ENCODE measurements around the gene CADM2. TPM values are rescaled to one million over a fixed set of nuclear protein-coding genes. Genes with fewer than 3 reads are reported as not detected.

Gene CADM2
- total and polyA plus RNA-seq, 3 donors from 2014 or later: 1.3 to 4.0 (median 2.7) TPM

DNA sequence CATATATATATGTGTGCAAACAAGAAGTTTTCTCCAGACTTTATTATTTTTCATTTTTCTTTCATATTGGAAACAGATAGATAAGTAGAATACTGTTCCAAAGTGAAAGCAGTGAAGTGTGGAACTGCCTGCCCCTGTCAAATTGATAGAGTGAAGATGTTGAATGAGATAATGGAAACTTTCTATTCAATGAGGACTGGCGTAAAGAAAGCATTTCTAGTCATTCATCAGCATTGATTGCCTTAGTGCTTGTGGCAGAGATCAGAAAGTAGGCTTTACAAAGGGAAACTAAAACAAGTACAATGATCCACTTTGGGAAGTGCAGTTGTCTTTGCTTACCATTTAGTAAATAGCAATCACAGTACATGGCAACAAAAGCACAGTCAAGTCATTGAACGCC, 300.0 kb downstream of the CADM2 start:
- WGBS, 2 donors: 91 to 96% methylated on average over 2 of the region's 2 CpGs
- no peaks in the 10 kb centered on the region for H3K4me1 ChIP-seq
- H3K27me3 ChIP-seq: no peaks in the 10 kb centered on the region
- no peak overlapping the region for H3K27ac ChIP-seq
- TF ChIP-seq POLR2A (IDR thresholded peaks at IDR 0.05): no peak
- TF ChIP-seq, protein P1, sequence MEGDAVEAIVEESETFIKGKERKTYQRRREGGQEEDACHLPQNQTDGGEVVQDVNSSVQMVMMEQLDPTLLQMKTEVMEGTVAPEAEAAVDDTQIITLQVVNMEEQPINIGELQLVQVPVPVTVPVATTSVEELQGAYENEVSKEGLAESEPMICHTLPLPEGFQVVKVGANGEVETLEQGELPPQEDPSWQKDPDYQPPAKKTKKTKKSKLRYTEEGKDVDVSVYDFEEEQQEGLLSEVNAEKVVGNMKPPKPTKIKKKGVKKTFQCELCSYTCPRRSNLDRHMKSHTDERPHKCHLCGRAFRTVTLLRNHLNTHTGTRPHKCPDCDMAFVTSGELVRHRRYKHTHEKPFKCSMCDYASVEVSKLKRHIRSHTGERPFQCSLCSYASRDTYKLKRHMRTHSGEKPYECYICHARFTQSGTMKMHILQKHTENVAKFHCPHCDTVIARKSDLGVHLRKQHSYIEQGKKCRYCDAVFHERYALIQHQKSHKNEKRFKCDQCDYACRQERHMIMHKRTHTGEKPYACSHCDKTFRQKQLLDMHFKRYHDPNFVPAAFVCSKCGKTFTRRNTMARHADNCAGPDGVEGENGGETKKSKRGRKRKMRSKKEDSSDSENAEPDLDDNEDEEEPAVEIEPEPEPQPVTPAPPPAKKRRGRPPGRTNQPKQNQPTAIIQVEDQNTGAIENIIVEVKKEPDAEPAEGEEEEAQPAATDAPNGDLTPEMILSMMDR (IDR thresholded peaks at IDR 0.05): no peak
- H3K36me3 ChIP-seq (ENCODE audit: low read depth, missing control alignments): no peaks in the 10 kb centered on the region
- intact Hi-C loops (cut with DNase I; ENCODE audit: low total_unique reads): no loop called here
- no peak overlapping the region for H3K4me3 ChIP-seq
- DNase-seq: no peak
- H3K9me3 ChIP-seq: no peaks in the 10 kb centered on the region

DNA sequence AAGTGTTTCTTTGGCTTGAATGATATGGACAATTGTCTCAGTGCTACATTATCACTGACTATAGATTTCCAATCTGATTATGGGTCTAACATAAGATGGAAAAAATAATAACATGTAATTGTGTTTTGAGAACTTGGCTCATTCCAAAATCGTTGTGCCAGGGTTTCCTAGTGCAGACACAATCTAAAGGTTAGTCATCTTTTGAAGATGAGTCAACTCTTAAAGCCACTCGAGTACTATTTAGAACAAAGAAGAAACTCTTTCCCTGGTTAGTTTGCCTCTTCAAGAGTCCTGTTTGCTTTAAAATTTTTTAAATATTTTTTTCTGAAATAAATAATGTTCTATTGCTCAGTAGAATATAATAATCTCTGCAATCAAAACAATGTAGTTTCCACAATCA, 301.0 kb downstream of the CADM2 start:
- Histone ChIP-seq H3K4me1 (no peaks in the 10 kb centered on the region), H3K27ac (no peak overlapping the region), H3K4me3 (no peak overlapping the region), H3K27me3 (no peaks in the 10 kb centered on the region), H3K9me3 (no peaks in the 10 kb centered on the region), H3K36me3 (ENCODE audit: low read depth, missing control alignments) (no peaks in the 10 kb centered on the region)
- WGBS, 2 donors: 73 to 88% methylated on average over 2 of the region's 2 CpGs
- DNase-seq: no peak
- intact Hi-C loops (cut with DNase I; ENCODE audit: low total_unique reads): no loop called here
- TF ChIP-seq POLR2A (IDR thresholded peaks at IDR 0.05): no peak
- TF ChIP-seq, protein P1 (IDR thresholded peaks at IDR 0.05): no peak

DNA sequence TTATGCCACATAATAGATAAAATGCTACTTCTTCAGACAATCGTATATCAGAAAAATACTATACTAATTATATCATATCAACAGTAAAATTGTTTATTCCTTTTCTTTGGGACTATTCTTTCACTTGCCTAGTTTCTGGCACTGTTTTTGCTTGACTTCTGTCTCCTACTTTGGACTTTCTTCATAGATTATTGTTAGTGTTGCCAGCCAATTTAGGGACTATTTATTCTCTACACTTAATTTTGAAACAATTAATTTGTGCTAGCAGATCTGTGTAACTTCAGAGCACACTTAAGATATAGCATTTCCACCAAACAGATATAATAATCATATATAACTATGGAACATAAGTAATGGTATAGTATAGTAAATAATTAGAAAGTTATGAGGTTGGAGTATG, 305.6 kb downstream of the CADM2 start:
- H3K27me3 ChIP-seq: no peaks in the 10 kb centered on the region
- no peak overlapping the region for H3K4me3 ChIP-seq
- no peaks in the 10 kb centered on the region for H3K9me3 ChIP-seq
- H3K36me3 ChIP-seq (ENCODE audit: low read depth, missing control alignments): no peaks in the 10 kb centered on the region
- 59 to 78% methylated on average over 1 of the region's 1 CpG for WGBS, 2 donors
- no peak for DNase-seq
- TF ChIP-seq POLR2A (IDR thresholded peaks at IDR 0.05): no peak
- TF ChIP-seq, protein P1 (IDR thresholded peaks at IDR 0.05): no peak
- no peaks in the 10 kb centered on the region for H3K4me1 ChIP-seq
- intact Hi-C loops (cut with DNase I; ENCODE audit: low total_unique reads): no loop called here
- no peak overlapping the region for H3K27ac ChIP-seq

DNA sequence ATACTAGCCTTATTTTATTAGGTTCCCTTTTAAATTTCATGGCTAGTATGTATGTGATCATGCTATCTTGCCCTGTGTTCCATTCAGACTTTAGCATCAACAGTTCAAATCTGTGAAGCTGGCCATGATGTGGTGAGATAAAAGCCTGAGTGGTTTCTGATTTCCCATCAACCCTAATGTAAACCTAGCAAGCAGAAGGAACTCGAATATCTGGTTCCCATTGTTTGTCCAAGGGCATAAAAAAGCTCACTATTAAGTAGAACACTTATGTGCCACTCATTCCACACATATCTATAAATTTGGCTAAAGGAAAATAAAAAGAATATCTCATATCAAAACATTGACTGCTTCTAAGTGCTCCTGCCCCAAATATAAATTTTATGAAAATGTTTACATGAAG, 311.7 kb downstream of the CADM2 start:
- Histone ChIP-seq H3K36me3 (ENCODE audit: low read depth, missing control alignments) (no peaks in the 10 kb centered on the region), H3K4me1 (no peaks in the 10 kb centered on the region), H3K27ac (no peak overlapping the region), H3K27me3 (no peaks in the 10 kb centered on the region), H3K4me3 (no peak overlapping the region), H3K9me3 (no peaks in the 10 kb centered on the region)
- intact Hi-C loops (cut with DNase I; ENCODE audit: low total_unique reads): no loop called here
- 58 to 68% methylated on average over 1 of the region's 1 CpG for WGBS, 2 donors
- no peak for DNase-seq
- TF ChIP-seq, protein P1 (IDR thresholded peaks at IDR 0.05): no peak

DNA sequence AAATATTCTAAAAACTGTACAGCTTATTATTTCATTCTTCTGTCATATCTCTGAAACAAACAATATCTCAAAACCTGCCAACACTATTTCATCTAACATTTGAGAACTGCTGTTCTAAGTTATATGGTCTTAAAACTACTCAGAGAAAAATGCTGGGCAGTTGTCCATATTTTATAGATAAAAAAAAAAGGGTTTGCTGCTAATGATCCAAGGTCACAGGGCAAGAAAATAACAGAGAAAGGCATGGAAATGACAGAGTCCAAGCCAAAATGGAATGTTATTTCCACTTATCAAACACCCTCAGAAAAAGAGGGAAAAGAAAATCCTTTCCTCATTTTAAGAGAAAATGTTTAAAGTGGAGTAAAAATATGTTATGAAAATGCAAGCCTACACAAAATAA, 313.1 kb downstream of the CADM2 start:
- Histone ChIP-seq H3K4me3 (no peak overlapping the region), H3K4me1 (no peaks in the 10 kb centered on the region), H3K27ac (no peak overlapping the region), H3K27me3 (no peaks in the 10 kb centered on the region), H3K36me3 (ENCODE audit: low read depth, missing control alignments) (no peaks in the 10 kb centered on the region), H3K9me3 (no peaks in the 10 kb centered on the region)
- intact Hi-C loops (cut with DNase I; ENCODE audit: low total_unique reads): no loop called here
- DNase-seq: no peak
- TF ChIP-seq, protein P1 (IDR thresholded peaks at IDR 0.05): no peak
- TF ChIP-seq POLR2A (IDR thresholded peaks at IDR 0.05): no peak
